ENCODE results near the gene HOXA9.

Gene HOXA9

DNA sequence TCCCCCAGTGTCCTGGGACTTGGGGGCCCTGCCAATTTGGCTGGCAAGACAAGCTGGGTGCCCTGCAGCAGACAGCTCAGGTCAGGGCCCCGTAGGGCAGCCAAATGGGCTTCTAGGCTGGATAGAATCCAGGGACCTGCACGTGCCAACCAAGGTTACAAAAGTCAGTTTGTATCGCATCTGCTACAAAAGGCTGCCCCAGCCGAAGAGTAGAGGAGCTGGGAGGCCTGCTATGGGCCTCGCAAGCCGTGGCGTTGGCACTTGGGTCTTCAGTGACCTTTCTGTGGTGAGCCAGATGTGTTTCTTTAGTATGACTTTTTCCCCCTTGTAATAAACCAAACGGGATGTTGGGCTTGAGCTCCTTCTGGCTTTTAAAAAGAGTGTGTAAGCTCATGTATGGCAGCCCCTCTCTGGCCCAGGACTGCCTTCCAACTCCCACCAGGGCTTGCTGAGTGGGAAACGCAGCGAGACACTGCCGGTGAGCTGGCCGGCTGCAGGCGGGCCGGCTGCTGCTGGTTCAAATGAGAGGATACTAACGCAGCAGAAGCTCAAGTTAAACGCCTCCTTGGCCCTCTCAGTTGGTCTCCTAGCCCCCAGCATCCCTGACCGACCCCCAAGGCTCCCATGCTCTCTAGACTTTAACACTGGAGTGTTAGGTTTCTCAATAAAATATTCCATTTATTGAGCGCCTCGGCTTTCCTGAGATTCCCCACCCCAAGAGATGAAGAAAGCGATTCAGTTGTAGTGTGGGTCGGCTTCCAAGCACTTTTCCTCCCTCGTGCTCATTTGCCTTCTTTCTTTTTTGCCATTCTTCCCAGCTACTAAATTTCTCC, 11.8 kb upstream of the HOXA9 start:
- DNase-seq (ENCODE audit: low spot score): peak; percentile 71

DNA sequence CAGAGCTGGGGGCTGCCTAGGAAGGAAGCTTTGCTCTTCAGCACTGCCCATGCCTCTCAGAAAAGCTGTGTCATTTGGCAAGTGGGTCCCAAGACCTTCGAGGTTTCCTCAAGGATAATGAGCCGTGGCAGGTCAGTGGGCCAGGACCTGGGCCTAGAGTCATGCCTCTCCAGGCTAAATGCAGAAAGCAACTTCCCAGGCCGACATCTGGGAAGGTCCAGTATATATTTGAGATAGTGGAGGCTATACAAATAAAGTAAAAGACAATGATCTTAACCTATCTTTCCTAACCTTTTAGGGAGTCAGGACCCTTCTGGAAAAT, 11.1 kb upstream of the HOXA9 start:
- no peak for DNase-seq (ENCODE audit: low spot score)

DNA sequence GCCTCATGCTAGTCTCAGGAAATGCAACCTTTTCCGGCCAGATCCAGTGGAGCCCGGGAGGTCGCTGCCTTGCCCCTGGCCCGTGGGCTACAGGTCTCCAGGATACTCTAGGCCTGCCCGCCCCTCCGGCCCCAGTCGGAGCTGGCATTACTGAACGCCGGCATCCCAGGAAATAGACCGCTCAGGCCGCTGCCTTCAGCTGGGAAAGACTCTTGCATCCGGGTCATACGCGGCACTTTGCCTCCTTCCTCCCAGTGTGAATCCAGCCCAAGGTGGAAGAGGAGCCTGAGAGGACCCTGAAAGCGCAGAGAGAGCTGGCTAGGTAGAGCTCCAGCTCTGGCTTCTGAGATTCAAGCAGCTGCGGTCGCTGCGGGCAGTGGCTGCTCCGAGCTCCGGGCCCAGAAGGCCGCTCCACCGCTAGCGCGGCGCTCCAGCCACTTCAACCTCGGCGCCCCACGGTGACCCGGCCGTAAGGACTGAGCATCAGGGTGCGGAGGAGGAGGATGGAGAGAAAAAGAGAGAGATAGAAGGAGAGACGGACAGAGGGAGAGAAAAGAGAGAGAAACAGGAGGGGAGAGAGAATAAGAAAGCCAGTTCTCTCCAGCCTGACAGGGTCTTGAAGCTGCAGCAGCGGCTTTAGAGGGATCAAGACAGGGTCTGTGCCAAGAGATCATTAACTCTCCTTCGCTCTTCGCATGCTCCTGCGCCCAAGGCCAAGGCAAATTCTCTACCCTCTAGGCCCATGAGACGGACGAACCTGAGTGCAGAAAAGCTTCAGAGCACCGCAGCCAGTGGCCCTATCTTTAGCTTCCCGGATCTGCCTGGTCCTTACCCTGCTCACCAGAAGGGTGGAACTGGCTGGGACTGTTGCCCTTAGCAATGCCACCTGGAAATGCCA, 10.5 kb upstream of the HOXA9 start:
- DNase-seq (ENCODE audit: low spot score): peak; percentile 64

DNA sequence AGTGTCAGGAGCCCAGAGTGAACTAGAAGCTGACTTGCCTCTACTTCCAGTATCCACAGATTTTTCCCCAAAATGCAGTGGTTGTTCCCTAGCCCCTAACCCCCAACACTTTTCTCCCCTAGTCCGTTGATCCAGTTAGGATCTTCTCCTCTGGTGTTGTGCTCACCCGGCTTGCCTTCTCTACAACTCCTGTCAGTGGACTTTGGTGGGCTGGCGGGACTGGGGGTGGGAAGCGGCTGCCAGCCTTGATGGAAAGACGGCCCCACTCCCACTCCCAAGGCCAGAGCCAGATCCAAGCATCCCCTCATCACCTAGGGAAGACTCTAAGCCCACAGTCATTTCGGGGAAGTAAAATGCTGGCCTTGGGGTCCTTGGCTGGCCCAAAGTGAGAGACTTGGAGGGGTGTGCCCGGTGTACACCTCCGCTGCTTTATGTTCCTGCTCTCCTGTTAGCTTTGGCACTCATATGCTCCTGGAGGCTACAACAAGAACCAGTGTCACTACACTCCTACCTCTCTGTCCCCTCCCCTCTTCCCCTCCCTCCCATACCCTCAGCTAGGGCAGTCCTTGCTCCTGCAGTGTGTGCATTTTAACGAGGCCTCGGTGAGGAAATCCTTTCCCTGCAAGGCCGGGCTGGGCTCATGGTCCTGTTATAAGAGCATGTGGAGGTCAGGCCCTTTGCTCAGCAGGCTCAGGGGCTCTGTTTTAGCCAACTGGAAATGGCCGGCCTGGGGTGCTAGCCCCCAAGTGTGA, 9.7 kb upstream of the HOXA9 start:
- peak; percentile 83 for DNase-seq (ENCODE audit: low spot score)

DNA sequence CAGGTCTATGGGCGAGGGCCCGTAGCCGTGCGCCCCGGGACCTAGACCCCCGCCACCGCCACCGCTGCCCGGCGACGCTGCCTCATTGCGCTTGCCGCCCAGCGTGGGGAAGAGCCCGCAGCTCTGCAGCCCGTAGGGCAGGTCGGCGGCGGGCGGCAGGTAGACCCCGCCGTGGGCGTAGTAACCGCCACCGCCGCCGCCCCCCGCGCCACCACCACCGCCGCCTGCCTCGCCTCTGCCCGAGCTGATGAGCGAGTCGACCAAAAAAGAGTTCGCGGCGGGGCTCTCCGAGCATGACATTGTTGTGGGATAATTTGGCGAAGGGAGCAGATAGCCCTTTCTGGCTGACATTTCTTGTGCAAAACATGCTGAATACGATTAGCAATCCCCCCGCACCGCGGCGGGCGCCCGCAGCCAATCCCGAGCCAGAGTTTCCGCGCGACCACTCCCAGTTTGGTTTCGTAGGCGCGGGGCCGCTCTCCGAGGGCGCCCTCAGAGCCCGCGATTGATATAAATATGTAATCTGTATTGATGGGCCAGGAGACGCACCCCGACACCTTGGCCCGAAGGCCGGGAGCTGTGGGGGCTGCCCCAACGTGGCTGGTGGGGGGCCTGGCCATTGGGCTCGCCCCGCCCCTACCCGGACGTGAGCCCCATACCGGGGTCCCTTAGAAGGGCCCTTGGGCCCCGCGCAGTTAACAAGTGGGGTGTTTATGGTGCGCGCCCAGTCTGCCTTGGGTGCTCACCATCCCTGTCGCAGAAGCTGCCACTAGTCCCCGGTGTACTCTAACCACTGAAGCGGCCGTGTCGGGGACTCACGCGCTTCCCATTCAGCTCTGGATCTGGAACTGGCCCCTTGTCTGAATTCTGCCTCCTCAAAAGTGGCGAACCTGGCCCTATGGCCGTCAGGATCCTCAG, 8.9 kb upstream of the HOXA9 start, which contains the start of gene HOXA10:
Gene HOXA10 (minus strand): TSS at position 365 of the 918 bp plus-strand sequence. CDS start 14 bp downstream, at position 351.
- peak; percentile 89 for DNase-seq (ENCODE audit: low spot score)

DNA sequence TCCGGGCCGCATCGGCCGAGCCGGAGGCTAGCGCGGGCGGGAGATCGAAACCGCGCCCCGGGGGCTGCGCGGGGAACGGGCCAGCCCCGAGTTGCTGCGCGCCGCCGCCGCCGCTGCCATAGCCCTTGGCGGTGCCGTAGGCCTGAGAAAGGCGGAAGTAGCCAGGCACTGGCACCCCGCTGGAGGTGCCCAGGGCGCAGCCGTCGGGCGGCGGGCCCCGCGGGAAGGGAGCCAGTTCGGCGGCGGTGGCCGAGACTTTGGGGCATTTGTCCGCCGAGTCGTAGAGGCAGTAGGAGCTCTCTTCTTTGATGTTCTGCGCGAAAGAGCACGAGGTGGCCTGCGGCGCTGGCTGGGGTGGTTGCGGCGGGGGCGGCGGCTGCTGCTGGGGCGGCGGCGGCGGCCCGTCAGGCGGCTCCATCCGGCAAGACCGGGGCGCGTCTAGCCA, 8.2 kb upstream of the HOXA9 start:
- DNase-seq (ENCODE audit: low spot score): peak; percentile 70

DNA sequence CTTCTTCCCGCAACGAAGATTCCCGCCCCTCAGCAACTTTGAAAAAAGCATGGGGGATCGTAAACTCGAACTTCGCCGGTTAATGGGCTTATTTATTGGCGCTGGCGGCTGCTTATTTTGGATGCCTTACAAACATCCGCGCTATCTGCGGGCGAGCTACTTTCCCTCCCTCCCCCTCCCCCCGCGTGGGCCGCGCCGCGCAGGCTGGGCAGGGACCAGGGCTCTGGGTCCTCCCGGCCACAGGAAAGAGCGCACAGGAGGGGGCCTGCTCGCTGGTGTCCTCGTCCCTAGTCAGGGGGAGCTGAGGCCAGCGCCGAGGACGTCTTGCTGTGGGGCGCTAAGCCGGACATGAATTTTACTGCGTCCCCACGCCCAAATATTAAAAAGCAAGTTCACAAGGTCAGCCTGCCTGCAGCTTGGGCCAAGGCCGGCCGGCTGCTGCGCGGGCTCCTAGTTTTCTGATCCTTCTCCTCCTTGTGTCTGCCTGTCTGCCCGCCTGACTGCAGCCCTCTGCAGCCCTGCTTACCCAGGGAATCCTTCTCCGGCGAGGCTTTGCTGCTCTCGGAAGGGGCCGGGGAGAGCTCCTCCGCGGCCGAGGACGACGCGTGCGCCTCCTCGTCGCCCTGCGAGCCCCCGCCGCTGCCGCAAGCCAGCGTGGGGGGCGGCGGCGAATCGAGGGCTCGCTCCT, 7.6 kb upstream of the HOXA9 start:
- DNase-seq (ENCODE audit: low spot score): peak; percentile 90

DNA sequence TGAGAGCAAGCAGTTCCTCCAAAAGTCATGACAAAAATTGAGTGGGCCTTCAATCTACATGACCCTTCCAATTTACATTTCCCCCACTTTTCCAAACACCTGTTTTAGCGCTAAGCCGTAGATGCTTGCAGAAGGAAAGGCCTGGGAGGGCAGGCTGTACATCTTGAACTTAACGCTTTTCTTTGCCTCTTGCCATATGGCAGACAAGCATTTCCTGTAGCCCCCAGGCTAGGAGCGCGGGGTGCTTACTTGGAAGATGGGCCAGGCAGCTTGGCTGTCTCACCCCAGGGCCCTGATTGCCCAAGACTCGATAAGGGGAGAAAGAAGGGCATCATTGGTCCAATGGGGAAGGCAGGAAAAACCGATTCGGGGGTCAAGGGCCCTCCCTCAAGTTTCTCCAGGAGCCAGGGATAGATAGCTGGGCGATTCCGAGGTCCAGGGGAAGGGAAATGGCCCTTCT, 7.0 kb upstream of the HOXA9 start:
- peak; percentile 71 for DNase-seq (ENCODE audit: low spot score)

DNA sequence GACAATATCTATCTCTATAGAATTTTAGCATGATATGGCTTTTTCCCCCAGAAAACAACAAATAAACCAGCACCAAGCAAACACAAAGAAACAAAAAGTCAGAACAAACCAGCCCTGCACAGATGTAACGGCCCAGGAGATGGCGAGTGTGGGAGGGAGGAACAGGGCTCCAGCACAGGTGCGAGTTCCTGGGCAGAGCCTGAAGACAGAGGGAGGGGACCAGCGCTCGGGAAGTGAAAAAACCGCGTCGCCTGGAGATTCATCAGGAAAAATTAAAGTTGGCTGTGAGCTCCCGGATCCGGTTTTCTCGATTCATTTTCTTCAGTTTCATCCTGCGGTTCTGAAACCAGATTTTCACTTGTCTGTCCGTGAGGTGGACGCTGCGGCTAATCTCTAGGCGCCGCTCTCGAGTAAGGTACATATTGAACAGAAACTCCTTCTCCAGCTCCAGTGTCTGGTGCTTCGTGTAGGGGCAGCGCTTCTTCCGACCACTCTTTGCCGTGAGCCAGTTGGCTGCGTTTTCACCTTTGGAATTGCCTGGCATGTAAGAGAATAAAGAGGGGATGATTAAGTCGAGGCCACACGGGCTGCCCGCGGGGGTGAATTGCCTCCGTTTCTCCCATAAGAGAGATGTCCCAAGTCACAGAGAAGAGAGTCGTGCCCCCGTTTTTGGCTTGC, 6.4 kb upstream of the HOXA9 start:
- DNase-seq (ENCODE audit: low spot score): peak; percentile 72

DNA sequence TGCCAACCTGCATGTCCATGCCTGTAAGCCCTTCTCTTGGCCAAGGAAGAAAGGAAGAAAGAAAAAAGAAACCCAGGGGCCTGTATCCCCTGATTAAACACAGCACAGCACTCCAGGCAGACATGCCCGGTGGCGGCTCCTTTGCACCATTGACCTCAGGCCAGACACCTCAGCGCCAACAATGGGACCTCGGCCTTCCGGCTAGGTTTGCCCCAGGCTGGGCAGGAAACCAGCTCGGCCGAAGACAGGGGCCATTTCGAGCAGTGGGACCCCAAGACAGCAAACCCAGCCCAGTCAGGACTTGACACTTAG, 5.9 kb upstream of the HOXA9 start:
- peak; percentile 70 for DNase-seq (ENCODE audit: low spot score)

DNA sequence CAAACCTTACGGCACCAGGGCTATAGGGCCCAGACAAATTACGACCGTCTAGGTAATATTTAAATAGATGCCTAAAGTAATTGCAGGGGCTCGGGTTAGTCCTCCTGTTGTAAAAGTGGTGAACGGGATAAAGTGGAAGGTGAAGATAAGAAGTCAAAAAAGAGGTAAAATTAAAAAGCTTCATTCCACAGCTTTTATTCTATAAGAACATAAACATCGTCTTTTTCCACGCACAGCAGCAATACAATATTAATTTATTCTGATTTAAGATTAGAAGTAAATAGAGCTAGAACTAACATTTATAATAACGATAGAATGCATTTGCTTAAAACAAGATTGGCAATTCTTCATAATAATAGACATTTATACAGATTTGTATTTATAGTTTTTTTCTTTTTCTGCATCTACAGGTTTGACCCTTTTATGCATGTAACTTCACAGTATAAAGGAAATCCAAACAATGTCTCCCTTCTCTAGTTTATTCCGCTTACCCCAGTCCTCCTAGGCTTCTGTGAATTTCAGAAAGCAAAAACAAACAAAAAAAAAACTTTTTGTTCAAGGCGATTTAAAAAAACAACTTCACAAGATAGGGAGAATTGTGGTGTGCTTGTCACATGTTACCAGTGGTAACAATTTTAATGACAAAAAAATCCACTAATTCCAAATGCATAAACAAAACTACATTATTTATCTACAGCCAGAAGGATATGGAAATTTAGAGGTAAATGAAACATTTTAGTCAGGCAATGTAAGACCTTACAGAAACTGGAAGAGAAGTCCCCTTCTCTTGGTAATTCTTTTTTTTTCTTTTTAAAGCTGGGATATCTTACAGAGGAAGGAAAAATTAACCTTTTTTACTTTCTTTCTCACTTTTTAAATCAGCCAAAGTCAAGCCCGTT, 5.3 kb upstream of the HOXA9 start:
- DNase-seq (ENCODE audit: low spot score): no peak

DNA sequence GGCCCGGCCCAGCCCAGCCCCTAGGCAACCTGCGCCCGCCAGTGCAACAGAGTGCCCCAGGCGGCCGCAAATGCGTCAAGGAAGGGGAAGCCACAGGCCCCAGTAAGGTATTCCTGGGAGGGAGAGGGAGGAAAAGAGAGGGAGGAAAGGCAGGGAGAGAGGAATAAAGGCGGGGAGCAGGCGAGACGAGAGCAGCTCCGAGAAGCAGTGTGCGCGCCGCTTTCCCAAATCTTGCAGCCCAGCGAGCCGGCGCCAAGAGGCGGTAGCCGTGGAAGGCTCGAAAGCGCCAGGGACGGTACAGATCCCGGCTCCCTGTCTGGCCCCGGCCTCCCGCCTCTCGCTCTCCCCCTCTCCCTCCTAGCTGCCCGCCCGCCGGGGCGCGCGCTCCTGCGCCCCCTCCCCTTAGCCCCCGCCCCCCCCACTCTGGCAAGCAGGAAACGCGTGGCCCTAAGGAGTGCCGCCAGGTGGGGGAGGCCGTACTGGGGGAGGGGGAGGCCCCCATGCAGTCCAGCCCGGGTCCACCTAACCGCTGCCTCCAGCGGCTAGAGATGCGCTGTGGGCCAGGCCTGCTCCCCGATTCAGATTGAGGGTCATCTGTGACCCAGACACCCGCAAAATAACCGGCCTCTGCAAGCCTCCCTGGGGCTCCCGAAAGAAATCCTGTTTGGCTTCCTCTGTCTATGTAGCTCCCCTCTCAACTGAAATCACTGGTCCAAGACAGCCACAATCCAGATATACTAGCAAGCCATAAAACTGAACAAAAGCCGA, 4.5 kb upstream of the HOXA9 start:
- DNase-seq (ENCODE audit: low spot score): peak; percentile 88

DNA sequence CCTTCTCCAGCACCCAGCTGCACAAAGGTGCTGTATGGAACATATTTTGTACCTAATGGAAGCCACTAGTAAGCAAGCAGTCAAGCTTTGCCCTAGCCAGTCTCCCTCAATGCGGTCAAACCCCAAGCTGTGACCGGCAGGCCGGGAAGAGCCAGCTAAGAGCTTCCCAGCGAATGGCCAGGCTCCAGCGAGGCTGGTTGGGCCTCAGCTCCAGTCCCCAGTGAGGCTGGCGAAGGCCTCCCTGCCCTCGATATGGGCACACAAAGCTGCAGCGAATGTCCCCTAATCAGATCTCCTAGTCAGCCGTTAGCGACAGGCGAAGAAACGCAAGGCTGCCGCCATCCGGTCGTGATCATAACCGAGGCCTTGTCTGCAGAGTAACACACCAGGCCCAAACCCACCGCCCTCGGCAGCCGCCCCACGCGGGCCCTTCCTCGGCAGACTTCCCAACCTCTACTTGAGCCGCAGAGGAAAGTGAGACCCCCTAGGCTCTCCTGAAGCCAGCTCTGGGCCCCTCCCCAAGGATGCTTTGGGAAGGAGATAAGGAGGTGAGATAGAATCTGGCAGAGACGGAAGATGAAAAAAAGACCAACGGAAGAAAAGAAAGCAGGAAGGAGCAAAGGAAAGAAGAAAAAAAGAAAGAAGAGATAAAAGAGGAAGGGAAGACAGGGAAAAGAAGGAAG, 3.1 kb upstream of the HOXA9 start:
- DNase-seq (ENCODE audit: low spot score): peak; percentile 86

DNA sequence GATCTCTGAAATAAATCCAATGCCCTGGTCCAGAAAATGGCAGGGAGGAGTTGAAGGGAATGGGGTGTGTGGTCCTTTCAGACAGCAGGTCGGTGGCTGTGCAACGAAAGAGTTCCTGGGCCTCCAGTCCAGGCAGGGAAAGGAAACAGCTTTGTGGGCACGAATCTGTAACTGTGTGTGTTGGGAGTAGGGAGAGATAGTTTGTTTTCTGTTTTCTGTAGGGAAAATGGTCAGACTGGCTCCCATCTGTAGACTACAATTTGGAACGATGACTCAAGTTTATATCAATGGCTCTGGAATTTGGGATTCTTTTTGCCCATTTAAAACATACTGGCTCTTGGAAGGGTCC, 2.6 kb upstream of the HOXA9 start:
- no peak for DNase-seq (ENCODE audit: low spot score)

DNA sequence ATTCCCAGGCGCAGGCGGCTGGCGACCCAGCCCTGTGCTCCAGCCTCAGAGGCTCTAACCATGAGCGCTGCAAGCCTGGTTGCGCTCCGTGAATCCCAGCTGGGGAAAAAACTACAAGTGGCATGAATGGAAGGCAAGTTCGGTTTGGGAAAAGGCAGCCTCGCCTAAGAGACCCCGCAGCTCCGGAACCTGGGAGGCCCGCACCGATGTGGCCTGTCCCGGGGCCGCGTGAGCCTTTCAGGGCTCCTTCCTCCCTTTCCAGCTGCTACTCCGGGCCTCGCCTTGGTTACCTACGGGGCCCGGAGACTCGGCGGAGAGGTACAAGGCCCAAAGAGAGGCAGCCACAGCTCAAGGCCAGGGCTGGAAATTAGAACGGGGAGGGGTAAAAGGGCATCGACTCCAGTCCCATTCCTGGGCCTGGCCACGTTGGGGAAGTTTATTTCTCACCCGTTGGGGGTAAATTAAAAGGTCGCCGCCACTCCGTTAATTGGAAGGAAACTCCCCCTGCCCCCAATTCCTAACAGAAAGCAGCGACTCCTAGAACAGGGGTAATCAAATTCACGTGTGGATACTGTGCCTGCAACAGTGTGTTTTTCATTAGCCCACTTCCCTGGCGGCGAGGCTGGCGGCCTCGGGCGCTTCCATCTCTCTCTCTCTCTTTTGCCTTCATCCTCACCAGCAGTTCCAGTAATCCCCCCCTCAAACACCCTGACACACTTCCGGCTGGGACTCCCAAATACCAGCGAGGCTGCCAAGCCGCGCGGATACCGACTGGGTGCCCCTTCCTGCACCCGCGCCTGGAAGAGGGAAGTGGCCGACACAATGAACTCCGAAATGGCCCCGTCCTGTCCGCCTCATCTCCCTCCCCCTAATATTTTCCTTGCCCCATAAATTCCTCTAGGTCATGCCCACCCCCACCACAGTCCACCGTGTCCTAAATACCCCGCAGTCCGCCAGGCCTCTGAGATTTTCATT, 1.5 kb upstream of the HOXA9 start:
- DNase-seq (ENCODE audit: low spot score): no peak

DNA sequence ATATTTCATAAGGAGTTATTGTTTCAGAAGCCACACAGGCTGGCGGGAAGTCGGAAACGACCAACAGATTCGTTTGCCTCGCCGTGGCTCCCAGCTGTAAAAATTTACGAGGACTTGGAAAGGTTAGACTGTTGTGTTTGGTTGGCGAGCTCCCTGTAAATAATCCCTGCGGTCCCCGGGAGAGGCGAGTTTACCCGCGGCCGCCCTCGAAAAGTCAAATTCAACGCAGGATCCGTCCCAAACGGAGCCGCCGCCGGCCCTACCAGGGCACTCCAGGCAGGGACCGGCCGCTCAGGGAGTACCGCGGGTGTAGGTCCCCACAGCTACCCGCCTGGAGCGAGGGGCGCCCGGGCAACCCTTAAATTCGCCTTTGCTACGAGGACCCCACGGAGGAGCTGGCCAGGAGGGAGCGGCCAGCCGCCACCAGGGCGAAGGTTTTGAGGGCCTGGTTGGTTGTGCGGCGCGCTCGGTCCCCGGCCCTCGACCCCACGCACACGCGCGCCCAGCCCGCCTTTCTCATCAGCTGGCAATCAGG, 726 bp upstream of the HOXA9 start:
- DNase-seq (ENCODE audit: low spot score): no peak

All from left forelimb (tissue), 1 donor.